GM12874 (cell line): ENCODE results near the gene TSC22D1.

ENCODE experiments used
- TF ChIP-seq, protein P1 (sequence below): IDR thresholded peaks from 2 replicates; pipeline ENCODE4 v1.5.1; 2011; ENCODE audit warnings: low read depth, mild to moderate bottlenecking, control low read depth, low read length, moderate library complexity; ENCODE audit not compliant: insufficient read depth

Gene TSC22D1

DNA sequence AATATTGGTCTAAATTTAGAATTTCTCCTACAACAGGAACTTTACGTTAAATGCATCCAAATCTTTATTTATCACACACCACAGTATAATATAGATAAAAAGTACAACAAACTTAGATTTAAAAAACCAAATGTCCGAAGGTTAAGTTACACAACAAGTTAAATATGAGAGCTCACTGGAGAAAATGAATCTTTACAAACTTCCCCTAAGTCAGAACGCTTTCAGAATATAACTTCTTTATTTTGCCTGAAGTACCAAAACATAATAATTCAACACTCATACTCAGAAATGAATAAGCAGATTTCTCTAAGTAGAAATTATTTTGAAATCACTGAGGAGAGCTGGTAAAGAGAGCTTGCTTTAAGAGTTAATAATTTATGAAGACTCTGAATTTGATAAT is 33.8 kb downstream of the TSC22D1 start:
- TF ChIP-seq, protein P1, sequence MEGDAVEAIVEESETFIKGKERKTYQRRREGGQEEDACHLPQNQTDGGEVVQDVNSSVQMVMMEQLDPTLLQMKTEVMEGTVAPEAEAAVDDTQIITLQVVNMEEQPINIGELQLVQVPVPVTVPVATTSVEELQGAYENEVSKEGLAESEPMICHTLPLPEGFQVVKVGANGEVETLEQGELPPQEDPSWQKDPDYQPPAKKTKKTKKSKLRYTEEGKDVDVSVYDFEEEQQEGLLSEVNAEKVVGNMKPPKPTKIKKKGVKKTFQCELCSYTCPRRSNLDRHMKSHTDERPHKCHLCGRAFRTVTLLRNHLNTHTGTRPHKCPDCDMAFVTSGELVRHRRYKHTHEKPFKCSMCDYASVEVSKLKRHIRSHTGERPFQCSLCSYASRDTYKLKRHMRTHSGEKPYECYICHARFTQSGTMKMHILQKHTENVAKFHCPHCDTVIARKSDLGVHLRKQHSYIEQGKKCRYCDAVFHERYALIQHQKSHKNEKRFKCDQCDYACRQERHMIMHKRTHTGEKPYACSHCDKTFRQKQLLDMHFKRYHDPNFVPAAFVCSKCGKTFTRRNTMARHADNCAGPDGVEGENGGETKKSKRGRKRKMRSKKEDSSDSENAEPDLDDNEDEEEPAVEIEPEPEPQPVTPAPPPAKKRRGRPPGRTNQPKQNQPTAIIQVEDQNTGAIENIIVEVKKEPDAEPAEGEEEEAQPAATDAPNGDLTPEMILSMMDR, result no peak

DNA sequence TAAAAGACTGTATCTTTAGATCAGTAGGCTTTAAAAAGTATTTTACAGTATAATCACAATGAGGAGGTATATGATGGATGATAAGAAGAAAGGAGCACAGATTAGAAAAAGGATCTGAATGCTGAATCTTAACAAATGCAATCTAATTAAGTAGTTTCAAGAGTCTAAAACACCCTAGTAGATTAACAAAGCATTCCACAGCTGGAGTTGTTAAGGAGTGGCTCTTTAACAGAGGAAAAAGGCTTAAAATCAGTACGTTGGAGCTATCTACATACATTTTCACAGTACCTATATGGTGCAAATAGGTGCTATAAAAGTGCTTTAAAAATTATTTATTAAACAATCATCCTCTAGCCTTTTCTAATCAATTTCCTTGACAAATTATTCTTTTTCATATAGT is 34.5 kb downstream of the TSC22D1 start:
- TF ChIP-seq, protein P1, result no peak

DNA sequence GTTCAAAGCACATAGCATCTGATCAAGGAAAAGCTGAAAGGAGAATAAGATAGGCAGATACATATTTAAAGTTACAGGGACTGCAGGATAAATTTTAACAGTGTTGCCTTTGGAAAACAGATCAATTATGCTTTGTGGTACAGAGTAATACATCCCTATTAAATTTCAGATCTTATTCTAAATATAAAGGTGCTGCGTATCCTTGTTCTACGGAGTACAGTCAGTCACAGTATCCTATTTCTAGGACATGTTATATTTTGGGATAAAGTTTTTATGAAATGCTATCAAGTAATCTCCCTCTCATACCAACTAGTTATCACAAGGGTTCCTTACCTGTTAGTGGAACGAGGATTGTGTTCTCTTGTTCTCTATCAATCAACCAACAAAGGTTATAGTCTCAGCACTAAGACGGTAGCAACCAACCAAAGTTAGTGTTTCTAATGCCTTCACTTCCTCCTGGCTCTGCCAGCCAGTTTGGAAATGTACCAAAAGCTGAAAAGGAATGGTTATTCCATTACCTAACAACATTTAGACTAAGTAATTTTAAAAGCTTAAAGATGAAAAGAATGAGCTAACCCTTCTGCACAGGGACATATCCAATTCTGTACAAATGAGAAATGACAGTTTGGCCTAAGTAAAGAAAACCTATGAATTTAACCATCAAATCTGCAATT is 35.2 kb downstream of the TSC22D1 start:
- TF ChIP-seq, protein P1, result no peak

DNA sequence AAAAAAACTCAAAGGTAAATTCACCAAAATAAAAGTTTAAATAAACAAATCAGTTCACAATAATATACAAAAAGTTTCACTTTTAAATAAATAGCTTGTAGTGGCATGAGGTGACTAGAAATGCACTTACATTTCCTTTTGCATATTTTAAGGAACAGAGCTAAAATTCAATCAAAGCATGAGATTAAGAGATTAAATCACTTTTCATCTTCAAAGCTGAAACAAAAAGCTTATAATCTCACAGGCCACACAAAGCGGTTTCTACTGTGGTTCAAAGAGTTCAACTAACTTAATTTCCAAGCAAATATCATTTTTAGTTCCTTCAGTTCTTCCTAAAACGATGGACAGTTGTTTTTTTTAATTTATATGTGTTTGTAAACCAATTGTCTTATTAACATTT is 38.9 kb downstream of the TSC22D1 start:
- TF ChIP-seq, protein P1, result no peak

DNA sequence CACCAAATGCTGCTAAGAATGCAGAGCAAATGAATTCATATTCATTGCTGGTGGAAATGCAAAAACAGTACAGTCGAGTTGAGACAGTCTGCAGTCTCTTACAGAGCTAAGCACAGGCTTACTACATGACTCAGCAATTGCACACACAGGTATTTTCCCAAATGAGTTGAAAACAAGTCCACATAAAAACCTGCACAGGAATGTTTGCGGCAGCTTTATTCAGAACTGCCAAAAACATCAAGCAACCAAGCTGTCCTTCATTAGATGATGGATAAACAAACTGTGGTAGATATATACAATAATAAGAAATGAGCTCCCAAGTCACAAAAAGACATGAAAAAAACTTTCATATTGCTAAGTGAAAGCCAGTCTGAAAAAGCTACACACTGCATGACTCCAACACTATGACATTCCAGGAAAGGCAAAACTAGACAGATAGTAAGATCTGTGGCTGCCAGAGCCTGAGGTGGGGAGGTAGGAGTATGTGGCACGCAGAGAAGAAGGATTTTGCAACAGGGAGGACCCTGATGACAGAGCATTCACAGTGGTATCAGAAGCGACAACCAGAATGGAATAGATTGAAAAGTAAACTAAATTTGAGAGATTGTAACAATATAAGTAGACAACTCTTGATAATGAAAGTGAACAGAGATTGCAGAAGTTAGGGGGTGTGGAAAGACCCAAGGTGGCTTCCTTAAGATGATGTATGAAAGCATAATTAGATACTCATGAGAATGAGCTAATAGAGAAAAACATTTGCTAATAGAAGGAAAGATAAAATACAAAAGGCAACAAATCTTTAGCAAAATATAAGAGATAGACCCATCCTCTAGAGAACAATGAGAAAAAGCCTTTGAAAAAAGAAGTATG is 52.7 kb downstream of the TSC22D1 start:
- TF ChIP-seq, protein P1, result no peak

DNA sequence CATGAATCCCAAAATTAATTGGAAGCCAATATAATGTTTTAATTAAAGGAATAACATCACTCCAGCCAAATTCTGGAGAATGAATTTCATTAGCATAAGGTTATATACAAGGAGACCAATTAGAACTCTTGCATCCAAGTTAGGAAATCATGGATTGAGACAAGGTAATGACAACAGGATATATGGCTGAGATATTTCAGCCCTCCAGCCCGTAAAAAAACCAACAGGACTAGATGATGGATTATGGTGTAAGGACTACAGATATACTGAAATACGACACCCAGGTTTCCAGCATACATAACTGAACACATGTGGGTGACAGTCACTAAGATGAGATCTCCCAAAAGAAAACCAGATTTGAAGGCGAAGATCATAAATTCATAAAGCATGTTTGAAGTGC is 56.5 kb downstream of the TSC22D1 start:
- TF ChIP-seq, protein P1, result no peak

DNA sequence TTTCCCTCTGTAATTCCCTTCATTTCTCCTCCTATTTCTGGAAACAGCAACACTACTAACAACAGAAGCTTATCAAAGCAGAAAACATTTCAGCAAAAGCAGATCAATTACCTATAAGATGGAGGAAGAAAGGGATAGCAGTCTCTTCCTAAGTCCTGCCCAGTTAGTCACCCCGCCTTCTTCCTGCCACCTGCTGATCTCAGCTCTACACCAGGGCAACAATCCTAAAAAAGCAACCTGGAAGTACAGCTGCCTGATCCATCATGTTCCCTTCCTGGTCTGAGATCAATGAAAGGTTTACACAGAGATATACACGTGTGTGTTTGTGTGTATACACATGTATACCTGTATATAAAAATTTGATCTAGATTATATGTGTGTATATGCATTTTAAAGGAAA is 59.4 kb downstream of the TSC22D1 start:
- TF ChIP-seq, protein P1, result no peak
